Astrocyte (in vitro differentiated cells and primary cell): ENCODE results near the gene CFAP58.

Experiments
- EZH2 ChIP-seq: IDR thresholded peaks from 2 replicates; pipeline ENCODE4 v1.6.1; 2012; ENCODE audit warnings: mild to moderate bottlenecking, low read length, inconsistent platforms; ENCODE audit not compliant: insufficient read depth
- TF ChIP-seq, protein P1 (sequence below): IDR thresholded peaks from 2 replicates; pipeline ENCODE4 v1.5.1; 2011; ENCODE audit warnings: low read depth, mild to moderate bottlenecking, inconsistent platforms, low read length, moderate library complexity; ENCODE audit not compliant: insufficient read depth

DNA sequence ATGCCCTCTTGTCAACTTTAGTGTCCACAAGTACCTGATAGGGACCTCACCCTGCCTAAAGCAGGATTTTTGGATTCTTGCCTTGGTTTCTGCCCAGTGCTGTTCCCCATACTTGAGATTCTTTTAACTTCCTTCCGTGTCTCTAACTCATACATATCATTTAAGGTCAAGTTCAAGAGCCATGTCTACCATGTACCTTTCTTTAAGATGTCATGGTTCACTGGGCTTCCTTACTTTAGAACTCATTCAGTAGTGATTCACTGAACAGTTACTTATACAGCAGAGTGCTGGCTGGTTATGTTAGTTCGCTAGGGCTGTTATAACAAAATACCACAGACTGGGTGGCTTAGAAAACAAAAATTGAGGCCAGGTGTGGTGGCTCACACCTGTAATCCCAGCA is 5.0 kb upstream of the CFAP58 start:
- TF ChIP-seq, protein P1, sequence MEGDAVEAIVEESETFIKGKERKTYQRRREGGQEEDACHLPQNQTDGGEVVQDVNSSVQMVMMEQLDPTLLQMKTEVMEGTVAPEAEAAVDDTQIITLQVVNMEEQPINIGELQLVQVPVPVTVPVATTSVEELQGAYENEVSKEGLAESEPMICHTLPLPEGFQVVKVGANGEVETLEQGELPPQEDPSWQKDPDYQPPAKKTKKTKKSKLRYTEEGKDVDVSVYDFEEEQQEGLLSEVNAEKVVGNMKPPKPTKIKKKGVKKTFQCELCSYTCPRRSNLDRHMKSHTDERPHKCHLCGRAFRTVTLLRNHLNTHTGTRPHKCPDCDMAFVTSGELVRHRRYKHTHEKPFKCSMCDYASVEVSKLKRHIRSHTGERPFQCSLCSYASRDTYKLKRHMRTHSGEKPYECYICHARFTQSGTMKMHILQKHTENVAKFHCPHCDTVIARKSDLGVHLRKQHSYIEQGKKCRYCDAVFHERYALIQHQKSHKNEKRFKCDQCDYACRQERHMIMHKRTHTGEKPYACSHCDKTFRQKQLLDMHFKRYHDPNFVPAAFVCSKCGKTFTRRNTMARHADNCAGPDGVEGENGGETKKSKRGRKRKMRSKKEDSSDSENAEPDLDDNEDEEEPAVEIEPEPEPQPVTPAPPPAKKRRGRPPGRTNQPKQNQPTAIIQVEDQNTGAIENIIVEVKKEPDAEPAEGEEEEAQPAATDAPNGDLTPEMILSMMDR: no peak
- TF ChIP-seq EZH2: no peak
